GM23338 (cell line): ENCODE data around the gene ZC3H13. TPM values are rescaled to one million over a fixed set of nuclear protein-coding genes. Genes with fewer than 3 reads are reported as not detected.

Experiments
- ATAC-seq: fragments of 200-7000 bp; cut with Tn5 transposase; 3 replicates; pipeline ENCODE4 v1.9.1; 2020
- DNase-seq: peaks from one replicate; pipeline ENCODE4 v3.0.0-alpha.2; 2015; ENCODE audit warnings: low spot score
- H2AFZ ChIP-seq: fragments of 200-600 bp; sonication (generic); 2 replicates; pipeline ENCODE4 v1.8.0; 2016; ENCODE audit warnings: antibody characterized with exemption, mild to moderate bottlenecking, moderate library complexity
- H3F3A ChIP-seq: fragments of 200-600 bp; sonication (generic); replicated peaks from 2 replicates; pipeline ENCODE4 v1.8.0; 2017; ENCODE audit warnings: antibody characterized with exemption, mixed run types, low read depth
- H3K27ac ChIP-seq: fragments of 200-600 bp; sonication (generic); 2 replicates; pipeline ENCODE4 v1.6.1; 2016; ENCODE audit warnings: low read depth
- H3K27me3 ChIP-seq: fragments of 200-600 bp; sonication (generic); 2 replicates; pipeline ENCODE4 v1.8.0; 2016; ENCODE audit warnings: mild to moderate bottlenecking, mixed run types, moderate library complexity; ENCODE audit not compliant: insufficient read depth
- H3K36me3 ChIP-seq: fragments of 200-600 bp; sonication (generic); 2 replicates; pipeline ENCODE4 v1.8.0; 2016; ENCODE audit warnings: mild to moderate bottlenecking; ENCODE audit not compliant: insufficient read depth
- H3K4me1 ChIP-seq: fragments of 200-600 bp; sonication (generic); 2 replicates; pipeline ENCODE4 v1.8.0; 2016; ENCODE audit warnings: mild to moderate bottlenecking, moderate library complexity; ENCODE audit not compliant: insufficient read depth
- H3K4me2 ChIP-seq: fragments of 200-600 bp; sonication (generic); 2 replicates; pipeline ENCODE4 v1.7.1; 2017; ENCODE audit warnings: mixed run types
- H3K4me3 ChIP-seq: fragments of 200-600 bp; sonication (generic); 2 replicates; pipeline ENCODE4 v1.6.1; 2016; ENCODE audit warnings: mixed run types
- H3K79me2 ChIP-seq: fragments of 200-600 bp; sonication (generic); replicated peaks from 2 replicates; pipeline ENCODE4 v1.8.0; 2017; ENCODE audit warnings: mild to moderate bottlenecking; ENCODE audit not compliant: insufficient read depth
- H3K9me2 ChIP-seq: fragments of 200-600 bp; sonication (generic); 2 replicates; pipeline ENCODE4 v1.8.0; 2017; ENCODE audit not compliant: insufficient read depth
- H4K20me1 ChIP-seq: fragments of 200-600 bp; sonication (generic); replicated peaks from 2 replicates; pipeline ENCODE4 v1.8.0; 2017; ENCODE audit warnings: mild to moderate bottlenecking; ENCODE audit not compliant: insufficient read depth
- H3K27ac Mint-ChIP-seq: 2 replicates; pipeline ENCODE4 v1.8.0; 2020; ENCODE audit warnings: inconsistent platforms, mild to moderate bottlenecking, moderate library complexity, mixed read lengths
- H3K27me3 Mint-ChIP-seq: 3 replicates; pipeline ENCODE4 v1.8.0; 2022; ENCODE audit warnings: low read depth, mild to moderate bottlenecking, moderate library complexity, mixed read lengths, inconsistent platforms; ENCODE audit not compliant: insufficient read depth, poor library complexity
- H3K36me3 Mint-ChIP-seq: 3 replicates; pipeline ENCODE4 v1.8.0; 2021; ENCODE audit warnings: low read depth, mild to moderate bottlenecking, inconsistent platforms, moderate library complexity, mixed read lengths
- H3K4me1 Mint-ChIP-seq: 3 replicates; pipeline ENCODE4 v1.8.0; 2020; ENCODE audit warnings: mild to moderate bottlenecking, inconsistent platforms, mixed read lengths
- H3K4me3 Mint-ChIP-seq: 3 replicates; pipeline ENCODE4 v1.8.0; 2021; ENCODE audit warnings: moderate library complexity, mild to moderate bottlenecking, inconsistent platforms, mixed read lengths
- H3K9me3 Mint-ChIP-seq: 3 replicates; pipeline ENCODE4 v1.8.0; 2020; ENCODE audit warnings: moderate library complexity, mild to moderate bottlenecking, inconsistent platforms, mixed read lengths
- CREB1 ChIP-seq: fragments of 250-450 bp; sonication (Bioruptor Pico); IDR thresholded peaks from 2 replicates; pipeline ENCODE4 v1.5.0; 2020; ENCODE audit warnings: low read depth, mild to moderate bottlenecking, moderate library complexity
- ETS1 ChIP-seq: IDR thresholded peaks from 2 replicates; pipeline ENCODE4 v1.6.1; 2016; ENCODE audit warnings: antibody characterized with exemption
- EZH2 ChIP-seq: fragments of 200-600 bp; sonication (generic); IDR thresholded peaks from one replicate; pipeline ENCODE4 v1.8.0; 2017; ENCODE audit warnings: antibody characterized with exemption, mild to moderate bottlenecking, low read depth; ENCODE audit not compliant: unreplicated experiment
- NANOG ChIP-seq: IDR thresholded peaks from 2 replicates; pipeline ENCODE4 v1.6.1; 2016; ENCODE audit warnings: antibody characterized with exemption, borderline replicate concordance
- POLR2AphosphoS5 ChIP-seq: IDR thresholded peaks from 2 replicates; pipeline ENCODE4 v1.6.1; 2016; ENCODE audit warnings: antibody characterized with exemption, low read depth
- ZNF114 ChIP-seq: fragments of 250-450 bp; sonication (Bioruptor Pico); IDR thresholded peaks from 2 replicates; pipeline ENCODE4 v1.5.0; 2020; ENCODE audit warnings: mild to moderate bottlenecking, moderate library complexity
- ZNF331 ChIP-seq: fragments of 250-450 bp; sonication (Bioruptor Pico); IDR thresholded peaks from 2 replicates; pipeline ENCODE4 v1.5.0; 2020; ENCODE audit warnings: low read depth, mild to moderate bottlenecking, moderate library complexity
- ZNF462 ChIP-seq: fragments of 250-450 bp; sonication (Bioruptor Pico); IDR thresholded peaks from 2 replicates; pipeline ENCODE4 v1.5.0; 2020; ENCODE audit warnings: mild to moderate bottlenecking, moderate library complexity
- polyA plus RNA-seq: library from polyadenylated mRNA; unstranded; fragments of >200 nt; fragmentation: Nextera tagmentation; extraction: Ambion mirVana; gene quantifications from 2 replicates; pipeline ENCODE4 v1.2.1, GENCODE V29; 2016
- total RNA-seq: library from RNA; depleted of rRNA; stranded (reverse); fragments of >200 nt; shearing (Covaris generic); gene quantifications from 2 replicates; pipeline ENCODE4 v1.2.3, GENCODE V29; 2014

ZC3H13 gene
- total and polyA plus RNA-seq, 2 experiments from 2014 or later, result 39.6 to 125 TPM

- Histone ChIP-seq H3K4me3 (no peak overlapping the region), H3K9me2 (peaks cover 8% of the 10 kb centered on the region; the same call in 1 of the 2 replicates), H2AFZ (no peak overlapping the region), H3K27ac (no peak overlapping the region), H3K36me3 (no peaks in the 10 kb centered on the region), H4K20me1 (no peaks in the 10 kb centered on the region), H3F3A (no peaks in the 10 kb centered on the region), H3K79me2 (no peaks in the 10 kb centered on the region), H3K4me1 (no peaks in the 10 kb centered on the region), H3K4me2 (no peak overlapping the region), H3K27me3 (no peaks in the 10 kb centered on the region)
- Mint-ChIP-seq H3K36me3 (no peaks in the 10 kb centered on the region), H3K27me3 (peaks cover 17% of the 10 kb centered on the region), H3K4me3 (no peak overlapping the region), H3K4me1 (no peaks in the 10 kb centered on the region), H3K9me3 (no peaks in the 10 kb centered on the region), H3K27ac (no peak overlapping the region)
- DNase-seq, result no peak
- no peak for ATAC-seq
- TF ChIP-seq ETS1 (no peak), EZH2 (no peak), NANOG (no peak), CREB1 (CRISPR knock-in tag) (no peak), POLR2AphosphoS5 (no peak), ZNF331 (CRISPR knock-in tag) (no peak), ZNF462 (CRISPR knock-in tag) (no peak), ZNF114 (no peak)
Measured at GRCh38 chr13:45932172-45932571, 120.4 kb downstream of the ZC3H13 start.
